Spleen (tissue), 7 donors: ENCODE results near the gene MDM4.

ENCODE experiments used
- POLR2A ChIP-seq, 3 donors: fragments of 450-650 bp; IDR thresholded peaks; one replicate each; pipeline ENCODE4 v1.5.1; 2017; ENCODE audit warnings: antibody characterized with exemption in 3 of 3, mild to moderate bottlenecking in 1 of 3
- TF ChIP-seq, protein P1 (sequence below), 11 experiments: fragments of 200-600 bp in 7 of 11; fragments of 450-650 bp in 4 of 11; sonication (generic) in 4 of 11; IDR thresholded peaks in 8 of 11; conservative IDR thresholded peaks in 3 of 11; 1 replicate in 7 of 11; 2 replicates in 4 of 11; pipeline versions ENCODE4 v1.4.0 to v1.8.0; 2016 to 2021; ENCODE audit warnings: antibody characterized with exemption in 11 of 11, inconsistent platforms in 4 of 11, mild to moderate bottlenecking in 1 of 11
- donor health status: DM: no; HTN: no; CAD: no; lungs with moderate emphysema.
- donor health status: DM: no; HTN: no; CAD: no.
- donor health status: DM: no; HTN: no; CAD: no.

- TF ChIP-seq, protein P1, sequence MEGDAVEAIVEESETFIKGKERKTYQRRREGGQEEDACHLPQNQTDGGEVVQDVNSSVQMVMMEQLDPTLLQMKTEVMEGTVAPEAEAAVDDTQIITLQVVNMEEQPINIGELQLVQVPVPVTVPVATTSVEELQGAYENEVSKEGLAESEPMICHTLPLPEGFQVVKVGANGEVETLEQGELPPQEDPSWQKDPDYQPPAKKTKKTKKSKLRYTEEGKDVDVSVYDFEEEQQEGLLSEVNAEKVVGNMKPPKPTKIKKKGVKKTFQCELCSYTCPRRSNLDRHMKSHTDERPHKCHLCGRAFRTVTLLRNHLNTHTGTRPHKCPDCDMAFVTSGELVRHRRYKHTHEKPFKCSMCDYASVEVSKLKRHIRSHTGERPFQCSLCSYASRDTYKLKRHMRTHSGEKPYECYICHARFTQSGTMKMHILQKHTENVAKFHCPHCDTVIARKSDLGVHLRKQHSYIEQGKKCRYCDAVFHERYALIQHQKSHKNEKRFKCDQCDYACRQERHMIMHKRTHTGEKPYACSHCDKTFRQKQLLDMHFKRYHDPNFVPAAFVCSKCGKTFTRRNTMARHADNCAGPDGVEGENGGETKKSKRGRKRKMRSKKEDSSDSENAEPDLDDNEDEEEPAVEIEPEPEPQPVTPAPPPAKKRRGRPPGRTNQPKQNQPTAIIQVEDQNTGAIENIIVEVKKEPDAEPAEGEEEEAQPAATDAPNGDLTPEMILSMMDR (IDR thresholded peaks at IDR 0.05 in 8 of 11, conservative IDR thresholded peaks at IDR 0.05 in 3 of 11) = no peak
- TF ChIP-seq POLR2A (IDR thresholded peaks at IDR 0.05) = no peak
These were observed 82.9 kb downstream of the MDM4 start for GRCh38 chr1:204599098-204599497.
